Caco-2 (cell line): Measurements from ENCODE around the gene ZNF800. TPM values are rescaled to one million over a fixed set of nuclear protein-coding genes. Genes with fewer than 3 reads are reported as not detected.

ENCODE experiments used
- BruUV-seq: library from RNA; stranded (reverse); fragments of 400-500 nt; replicated peaks from 2 replicates; lab custom pipeline; 2021; lab: Mats Ljungman, UMichigan
- CTCF ChIA-PET: fragments of 300-600 bp; sonication (Branson Sonifier 250); formaldehyde crosslinking; loops from one replicate; lab custom pipeline; 2022; ENCODE audit warnings: antibody characterized with exemption; lab: Charles Lee
- POLR2A ChIA-PET: fragments of 300-600 bp; sonication (Branson Sonifier 250); formaldehyde crosslinking; loops from one replicate; lab custom pipeline; 2022; ENCODE audit warnings: antibody characterized with exemption; lab: Charles Lee
- DNase-seq, 2 experiments: peaks; one replicate each; pipeline versions ENCODE4 v3.0.0 to v3.0.0-alpha.2; 2020 to 2022
- H3K27me3 ChIP-seq: replicated peaks from 2 replicates; pipeline ENCODE4 v1.6.0; 2011; ENCODE audit warnings: low read length; ENCODE audit not compliant: control insufficient read depth, insufficient read depth
- H3K36me3 ChIP-seq: 2 replicates; pipeline ENCODE4 v1.5.1; 2011; ENCODE audit warnings: low read length; ENCODE audit not compliant: control insufficient read depth, insufficient read depth
- H3K4me1 ChIP-seq: fragments of 250-450 bp; sonication (Bioruptor Pico); 2 replicates; pipeline ENCODE4 v1.5.1; 2020; ENCODE audit warnings: mild to moderate bottlenecking
- H3K4me3 ChIP-seq: 2 replicates; pipeline ENCODE4 v1.5.1; 2011; ENCODE audit warnings: low read depth, mild to moderate bottlenecking, control low read depth, low read length
- H3K9me3 ChIP-seq: fragments of 250-450 bp; sonication (Bioruptor Pico); 2 replicates; pipeline ENCODE4 v1.5.1; 2020; ENCODE audit warnings: mild to moderate bottlenecking, moderate library complexity
- H3K27ac Mint-ChIP-seq: one replicate; pipeline ENCODE4 v1.8.0; 2022; ENCODE audit warnings: mixed read lengths; ENCODE audit not compliant: unreplicated experiment
- H3K27me3 Mint-ChIP-seq: one replicate; pipeline ENCODE4 v1.8.0; 2022; ENCODE audit warnings: mixed read lengths; ENCODE audit not compliant: insufficient read depth, unreplicated experiment
- H3K36me3 Mint-ChIP-seq: one replicate; pipeline ENCODE4 v1.8.0; 2022; ENCODE audit warnings: mild to moderate bottlenecking, mixed read lengths; ENCODE audit not compliant: insufficient read depth, unreplicated experiment
- H3K4me1 Mint-ChIP-seq: one replicate; pipeline ENCODE4 v1.8.0; 2022; ENCODE audit warnings: low read depth, mixed read lengths; ENCODE audit not compliant: unreplicated experiment
- H3K4me3 Mint-ChIP-seq: one replicate; pipeline ENCODE4 v1.8.0; 2022; ENCODE audit warnings: mild to moderate bottlenecking, moderate library complexity, mixed read lengths; ENCODE audit not compliant: unreplicated experiment
- H3K9me3 Mint-ChIP-seq: one replicate; pipeline ENCODE4 v1.8.0; 2022; ENCODE audit warnings: mixed read lengths; ENCODE audit not compliant: unreplicated experiment
- intact Hi-C: fragments of 100-400 bp; cut with micrococcal nuclease; formaldehyde crosslinking; loops from one replicate; pipeline ENCODE4 v1.10.0; 2022; ENCODE audit not compliant: unreplicated experiment
- total RNA-seq: library from RNA; stranded (reverse); gene quantifications from 2 replicates; pipeline ENCODE4 v1.2.3, GENCODE V29; 2022
- TF ChIP-seq, protein P1 (sequence below), 2 experiments: fragments of 200-600 bp in 1 of 2; IDR thresholded peaks; 1 replicate in 1 of 2; 2 replicates in 1 of 2; pipeline versions ENCODE4 v1.5.1 to v1.8.0; 2011 to 2022; ENCODE audit warnings: antibody characterized with exemption in 1 of 2, control low read depth in 1 of 2, inconsistent platforms in 1 of 2, low read depth in 1 of 2, low read length in 1 of 2, mild to moderate bottlenecking in 1 of 2, moderate library complexity in 1 of 2; ENCODE audit not compliant: insufficient read depth in 1 of 2, severe bottlenecking in 1 of 2, unreplicated experiment in 1 of 2

Gene ZNF800
- total RNA-seq, 1 experiment from 2014 or later: 18.7 TPM

DNA sequence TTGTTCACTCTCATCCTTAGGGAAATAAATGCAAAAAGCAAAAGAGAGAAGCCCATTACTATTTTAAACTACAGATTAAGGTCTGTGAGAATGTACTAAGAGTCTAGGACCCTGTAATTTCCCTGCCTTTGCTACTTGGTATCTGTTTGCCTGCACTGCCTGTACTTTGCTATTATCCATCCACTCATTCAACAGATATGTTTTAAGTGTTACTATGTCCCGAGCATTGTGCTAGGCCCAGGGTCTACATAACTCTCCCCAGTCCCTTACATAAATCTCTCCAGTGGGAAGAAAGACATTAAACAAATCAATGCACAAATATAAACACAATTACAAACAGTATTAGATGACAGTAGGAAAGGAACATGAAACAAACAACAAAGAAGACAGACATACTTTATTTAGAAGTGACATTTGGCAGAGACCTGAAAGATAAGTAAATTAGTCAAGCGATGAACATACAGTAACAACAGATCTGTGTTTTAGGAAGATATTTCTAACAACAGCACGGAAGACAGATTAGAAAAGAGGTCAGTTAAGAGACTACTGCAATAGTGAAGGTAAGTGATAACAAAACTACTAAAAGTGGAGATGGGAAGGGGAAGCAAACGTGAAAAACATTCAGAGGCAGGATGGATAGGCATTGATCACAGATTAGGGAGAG lies 30.0 kb downstream of the ZNF800 start:
- DNase-seq: no peak
- Histone ChIP-seq H3K36me3 (no peaks in the 10 kb centered on the region), H3K4me1 (peaks cover 6% of the 10 kb centered on the region; the same call in 1 of the 2 replicates), H3K27me3 (no peaks in the 10 kb centered on the region), H3K9me3 (no peaks in the 10 kb centered on the region), H3K4me3 (no peak overlapping the region)
- Mint-ChIP-seq H3K27me3 (no peaks in the 10 kb centered on the region), H3K4me1 (no peaks in the 10 kb centered on the region), H3K9me3 (no peaks in the 10 kb centered on the region), H3K27ac (no peak overlapping the region), H3K4me3 (no peak overlapping the region), H3K36me3 (no peaks in the 10 kb centered on the region)
- ChIA-PET CTCF (no interaction called here), POLR2A (no interaction called here)
- intact Hi-C loops: no loop called here
- TF ChIP-seq, protein P1, sequence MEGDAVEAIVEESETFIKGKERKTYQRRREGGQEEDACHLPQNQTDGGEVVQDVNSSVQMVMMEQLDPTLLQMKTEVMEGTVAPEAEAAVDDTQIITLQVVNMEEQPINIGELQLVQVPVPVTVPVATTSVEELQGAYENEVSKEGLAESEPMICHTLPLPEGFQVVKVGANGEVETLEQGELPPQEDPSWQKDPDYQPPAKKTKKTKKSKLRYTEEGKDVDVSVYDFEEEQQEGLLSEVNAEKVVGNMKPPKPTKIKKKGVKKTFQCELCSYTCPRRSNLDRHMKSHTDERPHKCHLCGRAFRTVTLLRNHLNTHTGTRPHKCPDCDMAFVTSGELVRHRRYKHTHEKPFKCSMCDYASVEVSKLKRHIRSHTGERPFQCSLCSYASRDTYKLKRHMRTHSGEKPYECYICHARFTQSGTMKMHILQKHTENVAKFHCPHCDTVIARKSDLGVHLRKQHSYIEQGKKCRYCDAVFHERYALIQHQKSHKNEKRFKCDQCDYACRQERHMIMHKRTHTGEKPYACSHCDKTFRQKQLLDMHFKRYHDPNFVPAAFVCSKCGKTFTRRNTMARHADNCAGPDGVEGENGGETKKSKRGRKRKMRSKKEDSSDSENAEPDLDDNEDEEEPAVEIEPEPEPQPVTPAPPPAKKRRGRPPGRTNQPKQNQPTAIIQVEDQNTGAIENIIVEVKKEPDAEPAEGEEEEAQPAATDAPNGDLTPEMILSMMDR (IDR thresholded peaks at IDR 0.05; ENCODE audit: insufficient read depth in 1 of 2, low read depth in 1 of 2, low read length in 1 of 2, severe bottlenecking in 1 of 2, unreplicated experiment in 1 of 2): no peak
- no TSS peak for BruUV-seq

DNA sequence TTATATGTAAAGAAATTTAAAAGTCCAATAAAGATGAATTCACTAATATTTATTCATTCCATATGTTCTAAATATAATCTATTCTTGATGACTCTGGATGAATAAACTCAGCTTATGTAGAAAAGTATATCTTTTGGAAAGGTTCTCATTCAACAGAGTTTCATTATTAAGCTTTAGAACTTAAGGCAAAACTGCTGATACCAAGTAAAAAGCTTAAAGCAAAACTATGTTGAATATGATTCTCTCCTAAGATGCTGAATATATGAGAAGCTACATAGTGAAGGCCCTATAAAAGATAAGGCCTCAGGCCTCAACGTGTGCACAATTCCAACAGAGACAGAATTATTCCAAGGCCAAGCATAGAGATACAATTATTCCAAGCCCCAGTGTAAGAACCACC lies 30.8 kb downstream of the ZNF800 start:
- H3K4me1 Mint-ChIP-seq: no peaks in the 10 kb centered on the region
- no peak overlapping the region for H3K27ac Mint-ChIP-seq
- H3K4me3 Mint-ChIP-seq: no peak overlapping the region
- ChIA-PET CTCF (no interaction called here), POLR2A (no interaction called here)
- H3K9me3 ChIP-seq: no peaks in the 10 kb centered on the region
- intact Hi-C loops: no loop called here
- no peaks in the 10 kb centered on the region for H3K27me3 Mint-ChIP-seq
- BruUV-seq: no TSS peak
- TF ChIP-seq, protein P1 (IDR thresholded peaks at IDR 0.05; ENCODE audit: insufficient read depth in 1 of 2, low read depth in 1 of 2, low read length in 1 of 2, severe bottlenecking in 1 of 2, unreplicated experiment in 1 of 2): no peak
- no peak for DNase-seq
- no peaks in the 10 kb centered on the region for H3K27me3 ChIP-seq
- H3K36me3 Mint-ChIP-seq: no peaks in the 10 kb centered on the region
- H3K9me3 Mint-ChIP-seq: no peaks in the 10 kb centered on the region
- H3K4me1 ChIP-seq: peaks cover 6% of the 10 kb centered on the region; the same call in 1 of the 2 replicates
- H3K36me3 ChIP-seq: no peaks in the 10 kb centered on the region
- H3K4me3 ChIP-seq: no peak overlapping the region

DNA sequence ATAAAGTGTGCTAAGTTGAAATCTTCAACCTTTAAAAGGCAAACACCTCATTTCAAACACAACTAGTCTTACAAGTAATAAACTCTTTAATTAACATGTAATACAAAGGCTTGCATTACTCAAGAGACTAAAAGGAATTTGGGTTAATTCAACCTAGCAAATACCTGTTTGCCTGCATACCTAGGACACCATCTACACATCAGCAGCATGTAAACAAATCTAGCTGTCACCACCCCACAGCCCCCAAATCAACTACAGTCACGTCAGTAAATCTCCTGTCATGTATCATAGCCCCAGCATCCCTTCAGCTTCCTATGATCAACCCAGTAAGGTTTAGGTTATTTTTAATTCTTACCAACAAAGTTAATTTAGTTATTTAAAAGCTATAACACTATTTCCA lies 33.5 kb downstream of the ZNF800 start:
- intact Hi-C loops: no loop called here
- Mint-ChIP-seq H3K9me3 (no peaks in the 10 kb centered on the region), H3K27me3 (no peaks in the 10 kb centered on the region), H3K4me3 (no peak overlapping the region), H3K36me3 (no peaks in the 10 kb centered on the region), H3K4me1 (no peaks in the 10 kb centered on the region), H3K27ac (no peak overlapping the region)
- Histone ChIP-seq H3K4me1 (no peaks in the 10 kb centered on the region), H3K36me3 (no peaks in the 10 kb centered on the region), H3K9me3 (no peaks in the 10 kb centered on the region), H3K4me3 (no peak overlapping the region), H3K27me3 (no peaks in the 10 kb centered on the region)
- BruUV-seq: no TSS peak
- ChIA-PET CTCF (no interaction called here), POLR2A (no interaction called here)
- TF ChIP-seq, protein P1 (IDR thresholded peaks at IDR 0.05; ENCODE audit: insufficient read depth in 1 of 2, low read depth in 1 of 2, low read length in 1 of 2, severe bottlenecking in 1 of 2, unreplicated experiment in 1 of 2): no peak
- no peak for DNase-seq
